Umbilical cord (tissue), 2 donors: Measurements from ENCODE around the gene ASAP2. TPM values are rescaled to one million over a fixed set of nuclear protein-coding genes. Genes with fewer than 3 reads are reported as not detected.
"Not testable (repeated sequence)": the region's sequence is repeated elsewhere in the genome, so short reads cannot be mapped to it uniquely, and the experiment has no call there.

Source experiments
- DNase-seq: peaks from one replicate; pipeline ENCODE4 v3.0.0-alpha.2; 2015; ENCODE audit warnings: low spot score
- total RNA-seq: library from RNA; depleted of rRNA; stranded (reverse); fragments of >200 nt; gene quantifications from one replicate; pipeline ENCODE4 v1.2.3, GENCODE V29; 2014; ENCODE audit warnings: low replicate concordance; ENCODE audit not compliant: insufficient read depth

ASAP2 gene
- total RNA-seq, 1 donor from 2014 or later, result 11.3 TPM

DNA sequence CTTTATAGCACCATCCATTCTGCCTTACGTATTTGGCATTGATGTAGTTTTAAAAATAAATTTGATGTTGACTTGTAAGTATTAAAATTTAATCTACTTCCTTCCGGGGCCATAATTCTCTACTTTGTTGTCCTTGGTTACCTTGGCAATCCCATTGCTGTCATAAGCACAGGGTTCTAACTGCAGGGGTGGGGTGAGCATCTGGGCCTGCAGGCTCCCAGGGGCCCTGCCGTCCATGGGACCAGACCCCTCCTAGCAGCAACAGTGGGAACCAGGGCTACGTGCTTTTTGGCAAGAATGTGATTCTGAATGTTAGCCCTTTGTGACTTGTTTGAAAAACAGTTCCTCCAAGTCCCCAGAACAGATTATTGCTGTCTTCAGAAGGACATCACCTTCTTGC, 4.9 kb downstream of the ASAP2 start:
- no peak for DNase-seq

GRCh38 chr2:9212010-9212635, 5.5 kb downstream of the ASAP2 start:
- no peak for DNase-seq

GRCh38 chr2:9212661-9213411, 6.2 kb downstream of the ASAP2 start:
- peak; percentile 78 for DNase-seq

GRCh38 chr2:9213477-9214051, 7.0 kb downstream of the ASAP2 start:
- no peak for DNase-seq

DNA sequence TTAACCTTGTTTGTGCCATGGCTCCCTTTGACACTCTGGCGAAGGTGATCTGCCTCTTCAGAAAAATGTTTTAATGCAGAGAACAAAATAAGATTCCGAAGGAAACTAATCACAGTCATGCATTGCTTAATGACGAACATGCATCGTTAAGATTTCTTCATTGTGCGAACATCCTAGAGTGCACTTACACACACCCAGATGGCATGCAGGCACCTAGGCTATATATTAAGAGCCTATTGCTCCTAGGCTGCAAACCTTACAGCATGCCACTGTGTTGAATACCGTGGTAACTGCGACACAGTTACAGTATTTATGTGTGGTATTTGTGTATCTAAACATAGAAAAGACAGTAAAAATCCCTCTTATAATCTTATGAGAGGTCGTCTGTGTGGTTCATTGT, 8.3 kb downstream of the ASAP2 start:
- no peak for DNase-seq

DNA sequence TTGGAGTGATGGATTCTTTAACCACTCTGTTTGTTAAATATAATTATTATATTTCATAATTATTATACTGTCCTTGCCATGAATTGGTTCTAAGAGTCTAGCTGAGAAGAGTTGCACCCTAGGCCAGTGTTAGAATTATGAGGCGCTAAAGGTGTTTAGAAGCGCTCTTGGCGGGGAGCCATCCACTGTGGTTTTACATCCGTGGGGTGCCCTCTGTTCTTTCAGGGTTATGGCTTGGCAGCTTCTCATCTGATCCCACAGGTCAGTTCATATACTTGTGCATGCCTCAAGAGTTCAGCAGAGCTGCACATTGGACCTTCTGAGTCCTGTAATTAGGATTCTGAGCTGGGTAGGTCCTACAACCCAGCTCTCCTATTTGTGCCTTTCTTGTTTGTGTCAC, 9.1 kb downstream of the ASAP2 start:
- no peak for DNase-seq

DNA sequence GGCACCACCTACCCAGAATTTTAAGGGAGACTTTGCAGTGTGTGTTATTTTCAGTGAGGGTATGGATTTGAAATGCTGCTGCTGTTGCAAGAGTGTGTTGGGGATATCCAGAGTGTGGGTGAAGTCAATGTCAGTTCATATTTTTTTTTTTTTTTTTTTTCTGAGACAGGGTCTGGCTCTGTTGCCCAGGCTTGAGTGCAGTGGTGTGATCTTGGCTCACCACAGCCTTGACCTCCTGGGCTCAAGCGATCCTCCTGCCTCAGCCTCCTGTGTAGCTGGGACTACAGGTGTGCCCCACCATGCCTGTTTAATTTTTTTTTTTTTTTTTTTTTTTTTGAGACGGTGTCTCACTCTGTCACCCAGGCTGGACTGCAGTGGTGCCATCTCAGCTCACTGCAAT, 9.5 kb downstream of the ASAP2 start:
- DNase-seq, result not testable (repeated sequence)

DNA sequence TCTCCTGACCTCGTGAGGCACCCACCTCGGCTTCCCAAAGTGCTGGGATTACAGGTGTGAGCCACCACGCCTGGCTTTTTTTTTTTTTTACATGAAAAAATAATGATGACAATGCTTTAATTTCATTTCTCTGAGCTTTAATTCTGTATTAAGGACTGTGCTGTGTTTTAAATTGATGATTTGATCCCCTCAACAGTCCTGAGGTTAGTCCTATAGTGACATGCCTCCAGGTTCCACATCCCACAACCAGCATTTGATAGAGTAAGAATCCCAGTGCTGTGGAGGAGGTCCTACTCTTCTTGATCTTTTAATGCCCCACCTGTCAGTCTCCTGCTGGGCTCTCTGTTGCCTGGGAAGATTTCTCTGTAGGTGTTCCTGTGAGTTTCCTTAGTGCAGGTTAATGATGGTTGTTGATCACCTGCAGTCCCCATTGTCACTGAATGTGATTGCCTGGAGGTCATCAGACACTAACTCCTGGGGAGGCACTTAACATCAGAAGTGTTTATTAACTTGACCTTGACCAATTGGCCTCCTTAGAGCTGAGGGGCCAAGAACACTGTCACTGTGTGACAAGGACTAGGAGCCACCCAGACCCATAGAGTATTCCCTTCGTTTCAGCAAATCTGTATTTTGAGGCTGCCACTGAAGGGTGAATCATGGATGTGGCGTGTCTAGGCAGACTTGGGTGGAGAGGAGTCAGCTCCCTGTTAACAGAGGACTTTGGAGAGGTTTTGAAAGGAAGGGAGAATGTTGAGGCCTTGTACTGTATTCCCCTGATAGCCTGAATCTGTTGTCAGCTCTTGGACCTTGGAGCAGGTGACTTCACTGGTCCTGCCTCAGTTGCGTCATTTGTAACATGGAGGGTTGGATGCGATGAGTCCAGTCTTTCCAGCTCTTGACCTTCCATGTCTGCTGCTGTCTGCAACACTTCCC, 11.5 kb downstream of the ASAP2 start:
- no peak for DNase-seq

GRCh38 chr2:9219027-9219445, 12.4 kb downstream of the ASAP2 start:
- DNase-seq, result no peak

DNA sequence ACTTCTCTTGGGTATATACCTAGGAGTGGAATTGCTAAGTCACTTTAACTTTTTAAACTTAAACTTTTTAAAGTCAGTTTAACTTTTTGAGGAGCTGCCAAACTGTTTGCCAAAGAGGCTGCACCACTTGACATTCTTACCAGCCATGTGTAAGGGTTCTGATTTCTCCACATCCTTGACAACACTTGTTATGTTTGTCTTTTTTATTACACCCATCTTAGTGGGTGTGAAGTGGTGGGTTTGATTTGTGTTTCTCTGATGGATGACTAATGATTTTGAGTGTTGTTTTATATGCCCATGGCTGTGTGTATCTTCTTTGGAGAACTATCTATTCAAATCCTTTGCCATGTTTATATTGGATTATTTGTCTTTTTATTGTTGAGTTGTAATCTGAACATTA, 13.6 kb downstream of the ASAP2 start:
- DNase-seq, result no peak

DNA sequence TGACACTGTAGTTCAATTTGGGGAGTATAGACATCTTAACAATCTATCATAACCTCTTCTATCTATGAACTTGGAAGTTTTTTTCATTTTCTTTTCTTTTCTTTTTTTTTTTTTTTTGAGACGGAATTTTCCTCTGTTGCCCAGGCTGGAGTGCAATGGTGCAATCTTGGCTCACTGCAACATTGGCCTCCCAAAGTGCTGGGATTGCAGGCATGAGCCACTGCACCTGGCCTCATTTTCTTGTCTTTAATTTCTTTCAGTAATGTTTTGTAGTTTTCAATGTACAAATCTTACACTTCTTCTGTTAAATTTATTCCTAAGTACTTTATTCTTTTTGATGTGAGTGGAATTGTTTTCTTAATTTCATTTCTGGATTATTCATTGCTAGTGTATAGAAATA, 14.6 kb downstream of the ASAP2 start:
- DNase-seq, result no peak

DNA sequence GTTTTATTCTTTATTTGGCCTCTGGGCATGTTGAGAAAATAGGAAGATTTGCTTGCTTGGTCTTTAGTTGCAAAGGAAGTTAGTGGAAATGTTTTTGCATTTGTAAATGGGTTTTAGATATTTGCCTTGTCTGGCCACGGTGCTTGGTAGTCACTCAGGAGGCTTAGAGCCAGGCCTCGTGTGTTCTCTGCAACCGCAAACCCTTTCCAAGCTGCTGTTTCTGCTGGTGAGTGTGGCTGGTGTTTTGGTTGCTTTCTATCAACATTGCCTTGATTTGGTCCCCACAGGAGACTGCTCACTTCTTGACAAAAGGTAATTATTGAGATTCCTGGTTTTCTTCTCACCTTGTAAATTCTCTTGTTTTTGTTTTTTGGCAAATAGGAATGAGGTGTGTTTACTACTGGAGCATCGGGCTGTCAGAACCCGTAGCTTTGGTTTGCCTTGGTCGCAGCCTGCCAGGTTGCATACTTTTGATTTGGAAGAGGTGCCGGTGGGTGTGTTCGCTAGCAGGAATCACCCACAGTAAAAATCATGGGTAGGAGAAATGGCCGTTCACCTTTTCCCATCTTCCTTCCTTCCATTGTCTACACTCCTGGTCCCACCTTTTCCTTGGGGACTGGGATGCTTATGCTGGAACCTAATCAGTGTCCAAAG, 15.8 kb downstream of the ASAP2 start:
- no peak for DNase-seq

- DNase-seq, result no peak
Measured at GRCh38 chr2:9222893-9223287, 16.3 kb downstream of the ASAP2 start.

DNA sequence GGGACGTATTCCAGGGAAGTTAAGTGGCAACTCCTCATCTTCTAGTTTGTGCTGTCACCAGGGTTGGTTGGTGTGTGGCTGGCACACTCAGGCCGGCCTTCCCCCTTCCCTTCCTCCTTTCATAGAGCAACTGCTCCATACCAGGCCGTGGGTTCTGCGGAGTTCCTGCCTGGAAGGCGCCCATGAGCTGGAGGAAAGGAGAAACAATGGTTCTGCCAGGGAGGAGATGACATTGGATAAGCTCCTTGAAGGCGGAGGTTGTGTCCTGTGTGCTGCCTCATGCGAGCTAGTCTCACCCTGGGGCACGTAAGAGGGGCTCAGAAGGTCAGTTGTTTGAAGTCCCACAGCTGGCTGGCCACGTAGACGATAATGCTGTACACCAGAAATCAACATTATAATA, 19.2 kb downstream of the ASAP2 start:
- no peak for DNase-seq

DNA sequence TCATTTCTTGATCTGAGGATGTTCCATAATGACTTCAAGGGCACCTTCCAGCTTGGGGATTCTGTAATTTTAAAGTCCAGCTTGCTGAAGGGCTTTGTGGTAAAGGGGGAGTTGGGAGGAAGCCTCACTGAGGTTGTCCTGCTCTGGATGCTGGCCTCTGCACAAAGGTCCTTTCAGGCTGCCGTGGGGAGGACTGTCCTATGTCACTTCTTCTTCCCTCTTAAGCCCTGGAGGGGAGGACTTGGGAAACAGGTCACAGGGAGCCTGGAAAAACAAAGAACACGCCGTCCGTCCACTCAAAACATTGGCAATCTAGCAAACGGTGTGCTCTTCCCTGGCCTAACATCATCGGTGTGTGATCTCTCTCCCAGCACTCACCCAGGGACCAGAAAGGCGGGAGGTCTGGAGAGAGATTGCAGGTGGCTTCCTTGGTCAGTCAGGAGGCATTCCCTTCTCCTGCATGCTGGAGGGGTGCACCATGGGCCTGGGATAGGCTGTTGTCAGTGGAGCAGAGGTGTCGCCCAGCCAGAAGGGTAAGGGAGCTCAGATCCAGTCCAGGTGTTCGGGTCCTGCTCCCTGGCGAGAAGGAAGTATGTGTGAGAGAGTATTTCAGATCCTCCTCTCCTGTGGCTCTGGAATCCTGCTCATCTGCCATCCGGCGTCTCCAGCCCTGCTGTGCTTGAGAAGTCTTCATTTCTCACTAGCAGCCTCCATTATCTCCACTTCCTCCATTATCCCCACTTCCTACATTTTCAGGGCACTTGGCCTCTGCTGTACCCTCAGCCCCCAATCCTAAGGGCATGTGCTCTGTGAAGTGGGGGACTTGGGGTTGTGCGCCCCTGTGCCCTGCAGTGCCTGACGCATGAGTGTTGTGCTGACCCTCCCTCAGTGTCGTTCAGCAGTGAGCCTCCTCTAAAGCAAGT, 20.1 kb downstream of the ASAP2 start:
- no peak for DNase-seq

DNA sequence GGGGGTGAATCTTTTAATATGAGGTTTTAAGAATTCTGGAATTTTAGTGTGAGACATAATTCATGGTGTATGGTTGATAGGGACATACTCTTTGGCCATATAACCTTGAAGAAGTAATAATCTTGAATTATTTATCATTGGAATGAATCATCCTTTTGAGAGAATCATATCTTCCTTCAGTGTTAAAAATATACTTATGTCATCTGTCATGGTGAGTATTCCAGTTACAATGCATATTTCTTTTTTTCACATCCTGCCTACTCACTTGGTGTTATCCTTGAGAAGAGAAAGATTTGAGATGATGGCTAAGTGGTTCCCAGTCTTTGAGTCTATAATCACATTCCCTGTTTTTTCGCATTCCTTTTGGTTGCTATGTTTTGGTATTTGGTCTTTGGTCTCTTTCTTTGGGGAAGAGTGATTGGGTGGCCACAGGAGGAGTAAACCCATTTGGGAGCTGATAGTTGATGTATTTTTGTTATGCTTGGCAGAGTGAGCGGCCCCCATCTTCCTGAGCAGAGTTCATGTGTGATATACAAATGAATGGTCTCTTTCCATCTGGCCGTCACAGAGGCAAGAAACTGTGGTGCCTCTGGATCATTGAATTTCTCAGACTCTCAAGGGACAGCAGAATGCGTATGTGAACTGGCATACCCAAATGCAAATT, 21.6 kb downstream of the ASAP2 start:
- DNase-seq, result no peak

GRCh38 chr2:9228781-9229469, 22.3 kb downstream of the ASAP2 start:
- no peak for DNase-seq

DNA sequence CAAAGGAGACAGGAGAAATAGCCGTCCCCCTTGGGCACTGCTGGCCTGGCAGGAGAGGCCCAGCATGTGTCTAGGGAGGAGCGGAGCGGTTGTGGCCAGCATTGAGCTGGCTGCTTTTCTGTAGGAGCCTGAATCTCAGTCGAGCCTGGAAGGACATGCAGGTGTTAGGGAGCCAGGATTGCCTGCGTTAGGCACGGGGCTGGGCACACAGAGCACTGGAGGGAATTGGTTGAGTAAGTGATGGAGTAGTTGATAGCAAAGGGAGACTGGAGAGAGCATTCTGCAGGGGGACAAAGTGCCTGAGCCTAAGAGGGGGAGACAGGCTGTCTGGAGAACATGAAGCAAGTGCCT, 22.8 kb downstream of the ASAP2 start:
- DNase-seq, result no peak

- DNase-seq, result no peak
Measured at GRCh38 chr2:9230051-9230802, 23.6 kb downstream of the ASAP2 start.
